HG03575 (cell line): ENCODE measurements around the gene MYO9A.

ENCODE experiments used
- ATAC-seq: cut with Tn5 transposase; IDR thresholded peaks from one replicate; pipeline ENCODE4 v1.9.1; 2021; ENCODE audit not compliant: unreplicated experiment, insufficient number of reproducible peaks, low FRiP score; ENCODE audit errors: extremely low read depth

MYO9A gene, protein sequence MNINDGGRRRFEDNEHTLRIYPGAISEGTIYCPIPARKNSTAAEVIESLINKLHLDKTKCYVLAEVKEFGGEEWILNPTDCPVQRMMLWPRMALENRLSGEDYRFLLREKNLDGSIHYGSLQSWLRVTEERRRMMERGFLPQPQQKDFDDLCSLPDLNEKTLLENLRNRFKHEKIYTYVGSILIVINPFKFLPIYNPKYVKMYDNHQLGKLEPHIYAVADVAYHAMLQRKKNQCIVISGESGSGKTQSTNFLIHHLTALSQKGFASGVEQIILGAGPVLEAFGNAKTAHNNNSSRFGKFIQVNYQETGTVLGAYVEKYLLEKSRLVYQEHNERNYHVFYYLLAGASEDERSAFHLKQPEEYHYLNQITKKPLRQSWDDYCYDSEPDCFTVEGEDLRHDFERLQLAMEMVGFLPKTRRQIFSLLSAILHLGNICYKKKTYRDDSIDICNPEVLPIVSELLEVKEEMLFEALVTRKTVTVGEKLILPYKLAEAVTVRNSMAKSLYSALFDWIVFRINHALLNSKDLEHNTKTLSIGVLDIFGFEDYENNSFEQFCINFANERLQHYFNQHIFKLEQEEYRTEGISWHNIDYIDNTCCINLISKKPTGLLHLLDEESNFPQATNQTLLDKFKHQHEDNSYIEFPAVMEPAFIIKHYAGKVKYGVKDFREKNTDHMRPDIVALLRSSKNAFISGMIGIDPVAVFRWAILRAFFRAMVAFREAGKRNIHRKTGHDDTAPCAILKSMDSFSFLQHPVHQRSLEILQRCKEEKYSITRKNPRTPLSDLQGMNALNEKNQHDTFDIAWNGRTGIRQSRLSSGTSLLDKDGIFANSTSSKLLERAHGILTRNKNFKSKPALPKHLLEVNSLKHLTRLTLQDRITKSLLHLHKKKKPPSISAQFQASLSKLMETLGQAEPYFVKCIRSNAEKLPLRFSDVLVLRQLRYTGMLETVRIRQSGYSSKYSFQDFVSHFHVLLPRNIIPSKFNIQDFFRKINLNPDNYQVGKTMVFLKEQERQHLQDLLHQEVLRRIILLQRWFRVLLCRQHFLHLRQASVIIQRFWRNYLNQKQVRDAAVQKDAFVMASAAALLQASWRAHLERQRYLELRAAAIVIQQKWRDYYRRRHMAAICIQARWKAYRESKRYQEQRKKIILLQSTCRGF (N-terminal part only)

DNA sequence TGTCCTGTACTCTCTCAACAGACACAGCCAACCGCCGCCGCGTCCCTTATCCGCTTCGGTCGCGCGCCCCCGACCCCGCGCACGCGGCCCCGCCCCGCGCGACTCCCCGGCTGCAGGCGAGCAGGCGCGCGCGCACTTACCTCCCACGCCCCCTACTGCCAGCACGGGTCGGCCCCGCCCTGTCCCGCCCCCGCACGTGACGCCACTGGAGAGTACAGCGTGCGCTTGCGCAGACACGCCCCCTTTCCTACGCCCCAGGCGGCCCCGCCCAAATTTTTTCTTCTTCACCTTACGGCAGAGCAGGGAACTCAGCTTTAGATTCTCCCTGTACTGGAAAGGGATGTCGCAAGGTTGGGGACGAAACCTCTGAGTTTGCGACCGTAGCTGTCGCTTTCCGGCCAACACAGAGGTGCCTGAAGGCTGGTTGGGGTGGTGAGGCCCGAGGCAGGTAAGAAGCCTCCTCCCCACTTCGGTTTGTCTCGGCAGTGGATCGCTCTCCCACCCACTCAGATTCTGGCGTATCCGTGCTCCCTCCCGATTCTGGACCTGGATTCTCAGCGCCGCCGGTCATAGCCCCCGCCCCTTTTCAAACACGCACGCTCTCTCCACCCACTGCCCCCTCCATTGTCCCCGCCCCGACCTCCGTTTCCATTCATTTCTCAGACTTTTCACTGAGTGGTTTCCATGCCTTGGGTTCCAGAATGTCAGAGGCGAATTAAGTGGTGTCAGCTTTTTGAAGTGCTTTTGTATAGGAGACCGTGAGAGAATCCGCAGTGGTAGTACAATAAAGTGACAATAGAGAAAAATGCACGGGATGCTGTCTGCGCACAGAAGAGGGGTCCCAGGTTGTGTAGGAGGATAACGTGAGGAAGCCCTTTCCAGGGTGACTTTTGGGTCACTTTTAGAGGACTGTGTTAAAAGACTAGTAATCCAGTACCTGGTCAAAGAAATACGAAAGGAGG lies at the start of gene MYO9A, which contains the start of gene SENP8:
Gene MYO9A, minus strand, starts transcription at position 134 of the 962 bp plus-strand sequence. CDS start 71,587 bp downstream, outside the sequence.
Gene SENP8, plus strand, starts transcription at position 387 of the 962 bp plus-strand sequence. CDS start 21,221 bp downstream, outside the sequence.
- ATAC-seq: peak; percentile 44

DNA sequence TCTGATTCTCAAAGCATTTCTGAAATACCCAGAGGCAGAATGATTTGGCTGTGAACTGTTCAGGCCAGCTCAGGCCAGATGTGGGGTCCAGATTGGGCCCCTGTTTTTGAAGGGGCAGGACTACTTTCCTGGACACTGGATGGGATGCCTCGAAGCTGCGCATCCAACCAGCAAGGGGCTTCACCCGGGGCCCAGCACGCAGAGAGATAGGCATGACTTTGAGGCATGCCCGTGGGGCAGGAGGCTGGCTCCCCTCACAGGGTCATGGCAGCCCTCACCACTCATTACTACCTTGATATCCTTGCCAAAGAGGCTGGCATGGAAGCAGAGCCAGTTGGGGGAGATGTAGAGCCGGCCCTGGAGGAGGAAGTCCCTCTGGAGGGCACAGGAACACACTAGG lies 49.5 kb upstream of the MYO9A start:
- no peak for ATAC-seq

DNA sequence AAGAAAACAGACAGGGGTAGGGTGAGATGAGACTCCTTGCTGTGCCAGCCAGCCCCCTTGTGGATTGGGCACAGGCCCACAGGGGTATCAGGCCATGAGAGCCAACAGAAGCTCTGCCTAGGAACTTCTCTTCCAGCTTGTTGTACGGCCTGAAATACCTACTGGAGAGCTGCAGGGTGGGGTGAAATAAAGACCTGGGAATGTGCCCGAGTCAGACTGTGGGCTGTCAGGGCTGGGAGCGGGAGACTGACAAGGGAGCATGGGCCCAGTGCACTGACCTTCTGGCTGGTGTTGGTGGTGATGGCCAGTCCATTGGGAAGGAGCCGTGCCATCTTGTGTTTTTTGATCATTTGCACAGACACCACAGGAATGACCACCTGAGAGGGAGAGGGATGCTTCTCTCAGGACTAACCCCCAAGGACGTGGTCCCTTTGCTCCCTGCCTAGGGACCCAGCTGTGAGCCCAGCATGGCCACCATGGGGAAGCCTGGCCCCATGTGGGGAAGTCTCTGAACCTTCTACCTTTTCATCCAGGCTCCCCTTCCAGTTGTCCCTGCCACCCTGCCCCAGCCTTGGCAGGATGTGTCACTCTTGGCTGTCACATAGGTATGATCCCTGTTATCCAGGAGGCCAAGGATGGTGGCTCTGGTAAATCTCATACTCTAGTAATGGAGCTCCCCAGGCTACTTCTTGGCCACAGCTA lies 48.9 kb upstream of the MYO9A start:
- ATAC-seq: no peak

DNA sequence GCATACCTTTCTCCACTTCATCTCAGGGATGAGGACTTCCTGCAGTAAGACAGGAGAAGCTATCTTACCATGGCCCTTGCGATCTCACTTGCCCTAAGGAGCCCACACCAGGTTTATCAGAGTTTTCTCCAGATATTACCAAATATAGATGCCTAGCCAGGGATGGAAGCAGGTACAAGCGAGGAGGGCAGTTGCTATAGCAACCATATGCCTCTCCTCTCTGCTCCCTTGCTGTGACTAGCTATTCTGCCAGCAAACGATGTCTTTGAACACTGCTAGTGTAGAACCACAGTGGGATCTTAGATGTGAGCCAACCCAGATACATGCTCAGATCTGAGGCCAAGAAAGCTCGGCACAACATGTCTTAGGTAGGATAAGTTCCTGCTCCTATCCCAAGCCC lies 45.8 kb upstream of the MYO9A start:
- no peak for ATAC-seq

DNA sequence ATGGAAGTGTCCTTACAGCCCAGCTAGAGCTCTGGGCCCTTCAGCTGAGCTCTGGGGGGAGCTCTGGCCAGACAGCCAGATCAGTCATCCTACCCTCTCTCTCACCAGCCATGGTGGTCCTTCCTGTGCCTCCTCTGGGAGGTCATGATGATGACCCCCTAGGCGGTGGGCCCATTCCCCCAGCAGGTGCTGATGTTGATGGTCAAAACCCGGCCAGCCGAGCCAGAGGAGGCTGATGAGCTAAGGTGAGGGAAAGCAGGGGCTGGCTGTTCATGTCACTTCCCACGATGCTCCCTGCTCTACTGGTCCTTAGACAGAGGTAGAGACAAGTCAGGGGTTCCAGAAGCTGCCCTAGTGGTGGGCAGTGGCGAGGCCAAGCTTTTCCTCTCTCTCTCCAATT lies 44.6 kb upstream of the MYO9A start:
- no peak for ATAC-seq

DNA sequence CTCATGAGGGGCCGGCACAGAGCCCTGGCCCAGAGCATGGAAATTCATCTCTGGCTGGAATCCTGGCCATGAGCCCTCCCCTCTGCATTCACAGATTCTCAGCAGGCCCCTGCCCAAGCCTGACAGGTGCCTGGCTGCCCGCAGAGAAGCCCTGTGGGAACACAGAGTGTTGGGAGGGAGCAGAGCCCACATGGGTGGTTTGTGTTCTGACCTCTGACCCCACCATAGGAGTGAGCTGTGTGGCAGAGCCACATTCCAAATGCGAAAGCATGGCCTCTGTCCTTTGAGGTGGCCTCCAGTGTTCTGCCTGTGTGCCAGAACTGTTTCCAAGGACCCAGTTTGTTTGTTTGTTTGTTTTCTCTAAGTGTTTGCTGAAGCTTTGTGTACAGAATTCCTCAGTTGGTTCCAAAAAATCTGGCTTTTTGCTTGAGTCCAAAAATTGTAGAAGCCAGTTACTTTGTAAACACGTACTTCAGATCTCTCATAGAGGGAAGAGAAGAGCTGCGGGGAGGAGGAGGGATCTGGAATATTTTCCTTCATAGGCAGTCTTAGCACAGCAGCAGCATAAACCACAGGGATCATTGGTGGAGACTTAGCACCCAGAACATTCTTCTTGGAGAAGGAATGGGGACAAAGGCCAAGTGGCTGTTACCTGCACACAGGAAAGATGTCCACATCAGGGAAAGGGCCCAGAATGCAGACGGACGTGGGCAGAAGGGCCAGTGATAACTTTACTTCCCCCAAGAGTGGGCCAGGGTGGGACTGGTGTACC lies 43.6 kb upstream of the MYO9A start:
- ATAC-seq: no peak

DNA sequence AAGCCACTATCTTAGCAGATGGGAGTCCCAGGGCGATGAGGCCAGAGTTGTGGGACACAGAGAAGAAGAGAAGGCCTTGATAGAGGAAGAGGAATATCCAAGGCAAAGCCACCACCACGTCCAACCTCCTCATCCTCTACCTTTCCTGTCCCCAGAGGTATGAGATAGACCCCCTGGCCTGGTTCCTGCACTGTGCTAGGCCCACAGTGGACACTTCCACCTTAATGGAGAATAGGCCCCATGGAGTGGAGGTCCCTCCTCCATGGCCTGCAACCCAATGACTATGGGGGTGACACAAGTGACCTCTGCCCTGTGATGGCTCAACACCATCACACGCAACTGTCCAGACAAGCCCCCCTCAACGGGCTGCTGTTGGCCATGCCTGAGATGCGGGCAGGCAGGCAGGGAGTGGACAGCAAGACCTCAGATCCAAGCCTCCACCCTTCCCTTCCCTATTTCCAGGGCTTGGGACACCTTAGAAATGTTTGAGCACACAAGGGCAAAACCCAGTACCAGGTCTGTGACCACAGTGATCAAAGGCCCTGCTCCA lies 42.8 kb upstream of the MYO9A start:
- ATAC-seq: no peak

DNA sequence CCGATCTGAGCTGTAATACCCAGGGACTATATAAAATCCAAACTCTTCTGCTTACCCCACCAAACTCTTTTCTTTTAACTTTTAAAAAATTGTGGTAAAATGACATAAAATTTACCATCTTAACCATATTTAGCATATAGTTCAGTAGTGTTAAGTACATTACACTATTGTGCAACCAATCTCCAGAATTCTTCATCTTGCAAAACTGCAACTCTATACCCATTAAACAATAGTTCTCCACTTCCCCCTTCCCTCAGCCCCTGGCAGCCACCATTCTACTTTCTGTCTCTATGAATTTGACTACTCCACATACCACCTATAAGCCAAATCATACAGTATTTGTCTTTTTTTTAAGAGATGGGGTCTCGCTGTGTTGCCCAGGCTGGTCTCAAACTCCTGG lies 39.0 kb upstream of the MYO9A start:
- no peak for ATAC-seq

DNA sequence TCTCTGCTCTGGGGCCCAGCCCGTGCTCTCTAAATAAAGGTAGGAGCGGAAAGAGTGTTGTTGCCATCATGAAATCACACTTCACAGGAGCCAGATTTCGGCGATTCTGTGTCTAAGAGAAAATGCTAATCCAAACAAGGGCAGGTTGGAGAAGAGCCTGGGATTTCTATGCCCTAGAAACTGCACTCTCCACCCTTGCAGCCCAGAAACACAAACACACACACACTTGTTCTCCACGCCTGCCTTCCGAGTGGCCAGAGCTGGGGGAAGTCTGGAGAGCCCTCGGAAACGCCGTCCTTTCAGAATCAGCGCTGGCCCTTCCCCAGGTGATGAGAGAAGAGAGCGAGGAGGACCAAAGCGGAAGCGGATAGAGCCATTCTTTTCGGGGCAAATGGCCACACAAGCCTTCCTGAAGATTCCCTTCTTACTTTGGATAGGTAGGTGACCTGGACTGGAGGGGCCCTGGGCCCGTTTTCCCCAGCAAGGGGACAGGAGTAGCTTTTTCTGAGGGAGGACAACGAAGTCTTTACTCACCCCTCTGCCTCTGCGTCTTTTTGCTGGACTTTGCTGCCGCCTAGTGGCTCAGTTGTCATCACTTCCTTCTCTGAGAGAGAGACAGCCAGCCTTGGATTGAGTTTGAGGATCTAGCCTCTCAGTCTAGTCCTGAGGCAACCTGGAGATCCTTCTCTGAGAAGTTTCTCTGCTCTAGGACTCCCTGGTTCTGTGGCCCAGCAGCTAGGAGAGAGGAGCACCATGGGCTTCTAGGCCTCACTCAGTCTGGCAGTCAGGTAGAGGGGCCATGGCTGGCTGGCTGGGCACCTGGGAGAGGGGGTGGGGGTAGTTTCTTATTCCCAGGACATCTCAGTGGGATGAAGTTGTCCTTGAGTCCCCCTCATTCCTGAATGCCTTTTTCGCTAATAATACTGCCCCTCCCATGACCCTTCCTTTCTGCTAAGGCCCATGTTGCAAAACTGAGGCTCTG lies 38.0 kb upstream of the MYO9A start:
- ATAC-seq: no peak

DNA sequence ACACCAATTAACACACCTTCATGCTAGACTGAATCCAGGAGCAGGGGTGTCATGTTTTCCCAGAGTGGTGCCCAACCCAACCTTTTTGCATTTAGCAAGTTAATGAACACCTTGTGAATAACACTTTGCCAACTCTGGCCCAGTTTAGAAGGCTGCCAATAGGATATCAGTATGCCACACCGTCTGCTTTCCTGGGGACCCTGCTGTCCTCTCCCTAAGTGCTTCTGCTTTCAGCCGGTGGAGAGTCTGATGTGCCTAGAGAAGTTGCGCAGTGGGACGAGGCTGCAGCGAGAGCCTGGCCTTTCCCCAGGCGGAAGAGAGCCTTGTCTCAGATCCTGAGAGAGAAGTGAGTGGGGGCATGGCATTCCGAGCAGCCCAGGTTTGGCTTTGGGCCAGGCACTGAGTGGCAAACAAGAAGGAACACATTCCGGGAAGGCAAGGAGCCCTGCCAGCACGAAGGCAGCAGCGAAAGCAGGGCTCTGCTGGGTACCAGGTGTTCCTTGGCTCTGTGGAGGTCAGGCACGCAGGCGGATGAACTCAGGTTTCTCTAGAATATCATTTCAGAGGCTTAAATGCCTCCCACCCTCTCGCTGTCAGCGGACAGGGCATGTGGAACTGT lies 37.2 kb upstream of the MYO9A start:
- ATAC-seq: no peak

DNA sequence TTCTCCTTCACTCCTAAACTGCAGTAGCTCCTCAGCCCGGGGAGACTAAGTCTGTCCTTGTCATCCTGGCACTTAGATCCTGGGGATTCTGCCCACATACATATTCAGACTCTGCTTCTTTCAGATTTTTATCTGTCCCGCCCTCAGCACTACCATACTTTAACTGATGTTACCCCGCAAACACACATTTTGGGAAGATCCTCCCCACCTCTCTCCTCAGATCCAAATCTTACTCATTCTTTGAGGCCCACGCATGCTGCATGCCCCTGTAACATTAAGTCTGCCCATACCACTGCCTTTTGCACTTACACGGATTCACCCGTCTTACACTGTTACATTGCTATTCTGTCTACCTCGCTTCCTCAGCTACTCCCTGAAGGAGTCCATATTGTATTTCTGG lies 36.4 kb upstream of the MYO9A start:
- ATAC-seq: no peak

DNA sequence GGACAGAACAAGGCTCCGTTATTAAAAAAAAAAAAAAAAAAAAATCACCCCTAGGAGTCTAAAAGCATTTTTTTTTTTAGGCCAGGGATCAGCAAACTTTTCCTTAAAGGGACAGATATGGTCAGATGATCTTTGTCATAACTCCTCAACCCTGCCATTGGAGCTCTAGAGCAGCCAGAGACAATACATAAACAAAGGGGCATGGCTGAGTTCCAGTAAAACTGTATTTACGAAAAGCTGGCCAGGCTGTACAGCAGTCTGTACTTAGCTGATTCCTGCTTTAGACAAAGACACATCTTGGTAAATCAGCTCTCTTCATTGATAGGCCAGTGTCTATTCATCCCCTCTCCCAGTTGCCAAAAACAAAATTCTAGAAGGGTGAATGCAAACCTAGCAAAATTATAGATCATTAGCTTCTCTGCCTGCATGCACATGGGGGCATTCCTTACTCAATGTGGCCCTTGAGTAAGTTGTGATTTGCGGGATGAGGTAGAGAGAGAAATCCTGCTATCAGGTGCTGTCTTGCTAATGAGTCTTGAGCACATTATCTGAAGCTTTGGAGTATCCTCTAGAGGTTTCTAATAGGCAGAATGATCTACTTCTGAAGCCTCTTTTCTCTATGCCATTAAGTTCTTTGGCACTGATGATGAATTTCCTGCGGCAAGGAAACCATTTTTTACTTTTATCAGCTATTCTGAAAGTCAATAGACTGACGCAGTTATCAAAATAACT lies 35.5 kb upstream of the MYO9A start:
- ATAC-seq: no peak

DNA sequence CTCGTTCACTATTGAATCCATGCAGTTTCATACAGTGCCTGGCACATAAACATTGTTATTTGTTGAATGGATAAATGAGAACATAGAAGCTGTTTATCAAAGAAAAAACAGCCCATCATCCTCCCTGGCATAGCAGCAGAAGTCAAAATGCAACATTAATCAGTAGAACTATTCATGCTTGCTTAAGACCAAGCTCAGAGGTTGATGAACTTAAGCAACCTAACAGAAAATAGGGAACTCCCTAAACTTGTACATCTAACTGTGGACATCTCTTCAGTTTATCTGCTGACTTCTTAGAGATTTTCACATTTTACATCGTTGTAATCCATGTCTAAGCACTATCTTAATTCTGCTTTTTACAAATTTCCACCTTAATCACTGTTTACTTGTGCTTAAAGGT lies 29.5 kb upstream of the MYO9A start:
- no peak for ATAC-seq

DNA sequence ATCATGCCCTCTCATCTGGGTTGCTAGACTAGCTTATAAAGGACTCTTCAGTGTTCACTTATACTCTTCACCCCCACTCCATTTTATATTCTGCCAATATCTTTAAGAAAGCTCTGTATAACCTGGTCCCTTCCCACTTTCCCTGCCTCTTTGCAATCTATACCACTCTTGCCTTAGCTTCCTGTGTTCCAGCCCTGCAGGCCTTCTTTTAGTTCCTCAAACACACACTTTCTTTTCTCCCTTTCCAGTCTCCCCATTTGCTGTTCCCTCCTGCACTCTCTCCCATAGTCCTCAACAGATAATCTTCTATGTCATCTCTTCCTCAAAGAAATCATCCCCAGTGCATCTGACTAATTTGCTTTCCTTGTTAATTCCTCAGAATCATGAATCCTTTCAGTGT lies 29.0 kb upstream of the MYO9A start:
- ATAC-seq: no peak

DNA sequence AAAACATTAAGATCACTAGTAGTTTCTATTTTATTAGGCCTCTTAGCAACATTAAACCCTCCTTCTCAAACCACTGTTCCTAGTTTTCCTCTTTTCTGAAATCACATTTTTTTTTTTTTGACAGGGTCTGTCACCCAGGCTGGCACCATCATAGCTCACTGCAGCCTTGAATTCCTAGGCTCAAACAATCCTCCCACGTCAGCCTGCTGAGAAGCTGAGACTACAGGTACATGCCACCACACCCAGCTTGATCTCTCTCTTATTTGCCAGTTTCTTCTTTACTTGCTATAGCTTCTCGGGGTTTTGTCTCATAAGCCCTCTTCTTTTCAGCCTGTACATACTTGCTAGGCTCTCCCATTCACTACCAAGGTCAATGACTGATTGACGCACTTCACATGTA lies 28.3 kb upstream of the MYO9A start:
- ATAC-seq: no peak
